K562 (cell line): ENCODE results near the gene NDFIP2. TPM values are rescaled to one million over a fixed set of nuclear protein-coding genes. Genes with fewer than 3 reads are reported as not detected.

ENCODE experiments used
- ATAC-seq: fragments of 200-7000 bp; cut with Tn5 transposase; 3 replicates; pipeline ENCODE4 v1.9.1; 2020; ENCODE audit warnings: moderate library complexity
- BruUV-seq: library from RNA; stranded (reverse); fragments of 400-500 nt; replicated peaks from 2 replicates; lab custom pipeline; 2021; lab: Mats Ljungman, UMichigan
- CTCF ChIA-PET: fragments of 300-600 bp; formaldehyde crosslinking; extraction: SDS; loops from one replicate; lab custom pipeline; 2021; ENCODE audit warnings: low intra/inter-chr PET ratio; lab: Yijun Ruan, JAX
- POLR2A ChIA-PET: fragments of 300-600, 350-650 bp; sonication (Branson Sonifier 250); formaldehyde crosslinking; extraction: SDS; loops from one replicate; lab custom pipeline; 2021; ENCODE audit warnings: antibody characterized with exemption, inconsistent platforms; lab: Yijun Ruan, JAX
- DNase-seq, 4 experiments: peaks; one replicate each; pipeline versions ENCODE4 v3.0.0 to v3.0.0-alpha.2; 2011 to 2018; ENCODE audit warnings: low spot score in 3 of 4, mixed read lengths in 3 of 4; ENCODE audit errors: extremely low read depth in 1 of 4
- FAIRE-seq: peaks from 2 replicates; lab custom pipeline; 2011; peaks lifted over from hg19 to GRCh38; lab: Jason Lieb, UNC
- H2AFZ ChIP-seq: 2 replicates; pipeline ENCODE4 v1.6.0; 2011; ENCODE audit warnings: low read depth, low read length, control low read depth, inconsistent platforms
- H3K27ac ChIP-seq: fragments of 200-600 bp; 3 replicates; pipeline ENCODE4 v1.8.0; 2011; ENCODE audit warnings: low read depth, mild to moderate bottlenecking, control low read depth, inconsistent platforms, low read length, moderate library complexity, mixed read lengths; ENCODE audit errors: extremely low read depth
- H3K27me3 ChIP-seq, 2 experiments: fragments of 300-600 bp in 1 of 2; 2 replicates in 1 of 2; 3 replicates in 1 of 2; pipeline versions ENCODE4 v1.6.0 to v1.8.0; 2011; ENCODE audit warnings: inconsistent platforms in 2 of 2, low read length in 2 of 2, mild to moderate bottlenecking in 1 of 2, mixed read lengths in 1 of 2, moderate library complexity in 1 of 2; ENCODE audit not compliant: control insufficient read depth in 2 of 2, insufficient read depth in 2 of 2
- H3K36me3 ChIP-seq: fragments of 300-600 bp; 3 replicates; pipeline ENCODE4 v1.8.0; 2011; ENCODE audit warnings: mild to moderate bottlenecking, low read length, inconsistent platforms; ENCODE audit not compliant: control insufficient read depth, insufficient read depth
- H3K4me1 ChIP-seq, 2 experiments: fragments of 200-600 bp in 1 of 2; replicated peaks in 1 of 2; 2 replicates in 1 of 2; 3 replicates in 1 of 2; pipeline versions ENCODE4 v1.5.1 to v1.8.0; 2011; ENCODE audit warnings: inconsistent platforms in 2 of 2, low read length in 2 of 2, mild to moderate bottlenecking in 1 of 2, mixed read lengths in 1 of 2, moderate library complexity in 1 of 2; ENCODE audit not compliant: control insufficient read depth in 2 of 2, insufficient read depth in 2 of 2
- H3K4me2 ChIP-seq: 2 replicates; pipeline ENCODE4 v1.6.1; 2011; ENCODE audit warnings: low read length, control low read depth, inconsistent platforms, mixed read lengths; ENCODE audit not compliant: insufficient read depth
- H3K4me3 ChIP-seq: fragments of 200-600 bp; sonication (generic), shearing (Covaris generic); 2 replicates; pipeline ENCODE4 v1.5.1; 2016; ENCODE audit warnings: control low read depth, inconsistent platforms
- H3K79me2 ChIP-seq: fragments of 200-600 bp; 3 replicates; pipeline ENCODE4 v1.8.0; 2011; ENCODE audit warnings: low read length, inconsistent platforms; ENCODE audit not compliant: control insufficient read depth, insufficient read depth
- H3K9ac ChIP-seq, 2 experiments: 2 replicates each; pipeline versions ENCODE4 v1.6.0 to v1.6.1; 2011; ENCODE audit warnings: low read depth in 2 of 2, low read length in 2 of 2, control low read depth in 1 of 2, inconsistent platforms in 1 of 2, mild to moderate bottlenecking in 1 of 2, mixed read lengths in 1 of 2; ENCODE audit not compliant: insufficient read depth in 1 of 2
- H3K9me1 ChIP-seq: one replicate; pipeline ENCODE4 v1.6.0; 2011; ENCODE audit warnings: inconsistent platforms, mild to moderate bottlenecking, low read length, moderate library complexity; ENCODE audit not compliant: control insufficient read depth, insufficient read depth
- H3K9me3 ChIP-seq: replicated peaks from 2 replicates; pipeline ENCODE4 v1.5.1; 2011; ENCODE audit warnings: low read depth, low read length, inconsistent platforms; ENCODE audit not compliant: control insufficient read depth, insufficient read depth
- H4K20me1 ChIP-seq: replicated peaks from 2 replicates; pipeline ENCODE4 v1.6.1; 2011; ENCODE audit warnings: low read length, inconsistent platforms, mixed read lengths; ENCODE audit not compliant: control insufficient read depth, insufficient read depth
- BCL6 ChIP-seq: fragments of 250-450 bp; sonication (Bioruptor Pico); IDR thresholded peaks from 2 replicates; pipeline ENCODE4 v1.4.0; 2020
- KLF16 ChIP-seq: IDR thresholded peaks from 2 replicates; pipeline ENCODE4 v1.6.1; 2016; ENCODE audit warnings: antibody characterized with exemption
- LEF1 ChIP-seq: fragments of 450-650 bp; IDR thresholded peaks from 2 replicates; pipeline ENCODE4 v1.6.1; 2016; ENCODE audit warnings: mild to moderate bottlenecking
- NFE2 ChIP-seq: IDR thresholded peaks from 2 replicates; pipeline ENCODE4 v1.6.1; 2014; ENCODE audit warnings: antibody characterized with exemption, low read depth
- NFIC ChIP-seq: fragments of 450-650 bp; IDR thresholded peaks from 2 replicates; pipeline ENCODE4 v1.6.1; 2017; ENCODE audit warnings: mild to moderate bottlenecking, inconsistent platforms
- SPI1 ChIP-seq: IDR thresholded peaks from 2 replicates; pipeline ENCODE4 v1.6.1; 2011; ENCODE audit warnings: low read depth, low read length, control low read depth, borderline replicate concordance
- TFE3 ChIP-seq: fragments of 450-650 bp; formaldehyde crosslinking; IDR thresholded peaks from 2 replicates; pipeline ENCODE4 v1.4.0; 2020; ENCODE audit warnings: mild to moderate bottlenecking, mixed read lengths
- ZBTB9 ChIP-seq: fragments of 450-650 bp; formaldehyde crosslinking; IDR thresholded peaks from 2 replicates; pipeline ENCODE4 v1.4.0; 2020; ENCODE audit warnings: mild to moderate bottlenecking, moderate library complexity
- ZC3H4 ChIP-seq: sonication (generic); formaldehyde crosslinking; IDR thresholded peaks from 2 replicates; pipeline ENCODE4 v1.9.0; 2021; ENCODE audit warnings: missing genetic modification reagents, borderline replicate concordance
- ZNF212 ChIP-seq: fragments of 450-650 bp; formaldehyde crosslinking; IDR thresholded peaks from 2 replicates; pipeline ENCODE4 v1.4.0; 2020; ENCODE audit warnings: mild to moderate bottlenecking
- in situ Hi-C: fragments of 300-500 bp; cut with MboI; formaldehyde crosslinking; loops from 4 replicates; pipeline ENCODE4 v1.15.0; 2018; ENCODE audit warnings: inconsistent platforms, mixed read lengths
- intact Hi-C: fragments of 100-400 bp; cut with micrococcal nuclease; formaldehyde crosslinking; loops from 2 replicates; pipeline ENCODE4 v1.14.2; 2022
- polyA plus RNA-seq, 8 experiments: library from polyadenylated mRNA; depleted of rRNA in 4 of 8; stranded (reverse) in 5 of 8; unstranded in 3 of 8; fragments of >200 nt; fragmentation: Nextera tagmentation in 2 of 8; fragmentation: Illumina TruSeq in 1 of 8; extraction: Ambion mirVana in 2 of 8; extraction: Trizol in 1 of 8; gene quantifications; 2 replicates each; pipeline versions ENCODE4 v1.2.1 to v1.2.3, GENCODE V29; 2011 to 2014; ENCODE audit warnings: inconsistent platforms in 1 of 8, missing spikeins in 1 of 8
- total RNA-seq, 7 experiments: library from RNA; depleted of rRNA in 6 of 7; stranded (reverse); fragments of >200 nt in 6 of 7; fragmentation: Illumina TruSeq in 2 of 7; extraction: Trizol in 2 of 7; gene quantifications; 2 replicates each; pipeline versions ENCODE4 v1.2.1 to v1.2.3, GENCODE V29; 2011 to 2021; ENCODE audit warnings: low replicate concordance in 1 of 7
- TF ChIP-seq, protein P1 (sequence below), 2 experiments: fragments of 450-650 bp; formaldehyde crosslinking in 1 of 2; IDR thresholded peaks; 2 replicates each; pipeline versions ENCODE4 v1.4.0 to v1.6.1; 2014 to 2020; ENCODE audit warnings: mild to moderate bottlenecking in 2 of 2, borderline replicate concordance in 1 of 2, low read depth in 1 of 2

NDFIP2 gene
- total and polyA plus RNA-seq, 9 of the 15 experiments (the other 6 are each of a cell fraction or from before 2014, with no cell fraction given) = 13.4 to 54.4 (median 27.8) TPM

DNA sequence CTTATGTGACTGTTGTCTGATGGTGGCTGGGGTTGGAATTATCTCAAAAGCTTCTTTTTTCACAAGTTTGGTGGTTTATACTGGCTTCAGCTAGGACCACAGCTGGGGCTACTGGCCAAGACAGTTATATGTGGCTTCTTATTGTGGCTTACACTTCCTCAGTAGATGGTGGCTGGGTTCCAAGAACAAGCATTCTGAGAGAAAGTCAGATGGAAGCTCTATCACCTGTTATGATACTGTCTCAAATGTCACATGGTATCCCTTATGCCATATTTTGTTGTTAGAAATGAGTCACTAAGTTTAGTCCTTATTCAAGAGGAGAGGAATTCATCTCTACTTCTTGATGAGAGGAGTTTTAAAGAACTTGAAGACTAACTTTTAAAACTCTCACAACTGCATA lies 41.6 kb downstream of the NDFIP2 start:
- H3K9me1 ChIP-seq = no peaks in the 10 kb centered on the region
- CTCF ChIA-PET = no interaction called here
- H4K20me1 ChIP-seq = no peaks in the 10 kb centered on the region
- H3K27ac ChIP-seq = peak overlapping the region; percentile 53; the same call in 1 of the 3 replicates
- DNase-seq (peak in 1 of 4 experiments; percentile 39), FAIRE-seq (no peak), ATAC-seq (no peak; the same call in 2 of the 3 replicates)
- no peaks in the 10 kb centered on the region for H3K9me3 ChIP-seq
- no peak overlapping the region for H3K4me2 ChIP-seq
- BruUV-seq = no TSS peak
- in situ Hi-C loops (loop anchor here (10.0 kb wide), 1 partner anchor 1398 kb away; no protein-coding TSS in a partner anchor), intact Hi-C loops (no loop called here)
- peaks cover 20% of the 10 kb centered on the region; the same call in 2 of the 3 replicates for H3K36me3 ChIP-seq
- H3K4me1 ChIP-seq = peaks cover 0 to 12% of the 10 kb centered on the region in 2 experiments; a peak in 2 of 5 replicates
- H3K79me2 ChIP-seq = 0 out of 3 replicates have a peak, but pooled peaks cover 4% of the 10 kb centered on the region
- H3K4me3 ChIP-seq = no peak overlapping the region
- no peak overlapping the region for H2AFZ ChIP-seq
- no peak overlapping the region for H3K9ac ChIP-seq
- POLR2A ChIA-PET = no interaction called here
- H3K27me3 ChIP-seq = no peaks in the 10 kb centered on the region
- TF ChIP-seq BCL6 (no peak), KLF16 (peak; percentile 17; the same call in 1 of the 2 replicates), NFE2 (no peak), TFE3 (CRISPR knock-in tag) (0 out of 2 replicates have a peak, but pooled peaks have one; percentile 17), SPI1 (peak; percentile 19; the same call in 1 of the 2 replicates), ZC3H4 (CRISPR knock-in tag) (no peak), NFIC (peak; percentile 35), ZBTB9 (CRISPR knock-in tag) (0 out of 2 replicates have a peak, but pooled peaks have one; percentile 41), ZNF212 (CRISPR knock-in tag) (no peak), LEF1 (no peak)
- TF ChIP-seq, protein P1, sequence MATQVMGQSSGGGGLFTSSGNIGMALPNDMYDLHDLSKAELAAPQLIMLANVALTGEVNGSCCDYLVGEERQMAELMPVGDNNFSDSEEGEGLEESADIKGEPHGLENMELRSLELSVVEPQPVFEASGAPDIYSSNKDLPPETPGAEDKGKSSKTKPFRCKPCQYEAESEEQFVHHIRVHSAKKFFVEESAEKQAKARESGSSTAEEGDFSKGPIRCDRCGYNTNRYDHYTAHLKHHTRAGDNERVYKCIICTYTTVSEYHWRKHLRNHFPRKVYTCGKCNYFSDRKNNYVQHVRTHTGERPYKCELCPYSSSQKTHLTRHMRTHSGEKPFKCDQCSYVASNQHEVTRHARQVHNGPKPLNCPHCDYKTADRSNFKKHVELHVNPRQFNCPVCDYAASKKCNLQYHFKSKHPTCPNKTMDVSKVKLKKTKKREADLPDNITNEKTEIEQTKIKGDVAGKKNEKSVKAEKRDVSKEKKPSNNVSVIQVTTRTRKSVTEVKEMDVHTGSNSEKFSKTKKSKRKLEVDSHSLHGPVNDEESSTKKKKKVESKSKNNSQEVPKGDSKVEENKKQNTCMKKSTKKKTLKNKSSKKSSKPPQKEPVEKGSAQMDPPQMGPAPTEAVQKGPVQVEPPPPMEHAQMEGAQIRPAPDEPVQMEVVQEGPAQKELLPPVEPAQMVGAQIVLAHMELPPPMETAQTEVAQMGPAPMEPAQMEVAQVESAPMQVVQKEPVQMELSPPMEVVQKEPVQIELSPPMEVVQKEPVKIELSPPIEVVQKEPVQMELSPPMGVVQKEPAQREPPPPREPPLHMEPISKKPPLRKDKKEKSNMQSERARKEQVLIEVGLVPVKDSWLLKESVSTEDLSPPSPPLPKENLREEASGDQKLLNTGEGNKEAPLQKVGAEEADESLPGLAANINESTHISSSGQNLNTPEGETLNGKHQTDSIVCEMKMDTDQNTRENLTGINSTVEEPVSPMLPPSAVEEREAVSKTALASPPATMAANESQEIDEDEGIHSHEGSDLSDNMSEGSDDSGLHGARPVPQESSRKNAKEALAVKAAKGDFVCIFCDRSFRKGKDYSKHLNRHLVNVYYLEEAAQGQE (IDR thresholded peaks at IDR 0.05; ENCODE audit: borderline replicate concordance) = peak; percentile 42; the same call in 1 of the 2 replicates
- TF ChIP-seq, protein P1 (CRISPR knock-in tag; IDR thresholded peaks at IDR 0.05; ENCODE audit: low read depth) = no peak
